Smooth muscle cell (in vitro differentiated cells): ENCODE results near the gene TMEM132C. TPM values are rescaled to one million over a fixed set of nuclear protein-coding genes. Genes with fewer than 3 reads are reported as not detected.

Experiments used
- DNase-seq: peaks from one replicate; lab custom pipeline; 2025; ENCODE audit not compliant: unreplicated experiment; lab: John Stamatoyannopoulos, UW
- H2AFZ ChIP-seq: fragments of 200-600 bp; sonication (generic); 2 replicates; pipeline ENCODE4 v1.6.0; 2016; ENCODE audit warnings: antibody characterized with exemption, low read depth, mild to moderate bottlenecking
- H3F3A ChIP-seq: fragments of 200-600 bp; sonication (generic); 2 replicates; pipeline ENCODE4 v1.6.0; 2017; ENCODE audit warnings: antibody characterized with exemption, low read depth
- H3K27ac ChIP-seq: fragments of 200-600 bp; sonication (generic); 2 replicates; pipeline ENCODE4 v1.5.1; 2016; ENCODE audit warnings: low read depth, mild to moderate bottlenecking
- H3K27me3 ChIP-seq: fragments of 200-600 bp; sonication (generic); 2 replicates; pipeline ENCODE4 v1.6.1; 2016; ENCODE audit warnings: low read depth, mild to moderate bottlenecking
- H3K36me3 ChIP-seq: fragments of 200-600 bp; sonication (generic); 2 replicates; pipeline ENCODE4 v1.5.1; 2016; ENCODE audit warnings: low read depth
- H3K4me1 ChIP-seq: fragments of 200-600 bp; sonication (generic); 2 replicates; pipeline ENCODE4 v1.5.1; 2016; ENCODE audit warnings: low read depth
- H3K4me2 ChIP-seq: fragments of 200-600 bp; sonication (generic); 2 replicates; pipeline ENCODE4 v1.6.0; 2016; ENCODE audit warnings: mild to moderate bottlenecking
- H3K4me3 ChIP-seq: fragments of 200-600 bp; sonication (generic); 2 replicates; pipeline ENCODE4 v1.5.1; 2016; ENCODE audit warnings: mild to moderate bottlenecking
- H3K79me2 ChIP-seq: fragments of 200-600 bp; sonication (generic); 2 replicates; pipeline ENCODE4 v1.6.0; 2016; ENCODE audit warnings: low read depth, mild to moderate bottlenecking
- H3K9ac ChIP-seq: fragments of 200-600 bp; sonication (generic); 2 replicates; pipeline ENCODE4 v1.6.0; 2016; ENCODE audit warnings: low read depth
- H3K9me3 ChIP-seq: fragments of 200-600 bp; sonication (generic); replicated peaks from 2 replicates; pipeline ENCODE4 v1.5.1; 2016; ENCODE audit warnings: low read depth
- H4K20me1 ChIP-seq: fragments of 200-600 bp; sonication (generic); 2 replicates; pipeline ENCODE4 v1.6.0; 2016; ENCODE audit warnings: low read depth
- WGBS: methylation state at CpG from one replicate; pipeline ENCODE4 v1.1.7; 2016; ENCODE audit warnings: low lambda C conversion rate; 5-methylcytosine and 5-hydroxymethylcytosine counted together
- polyA plus RNA-seq: library from polyadenylated mRNA; unstranded; fragments of >200 nt; fragmentation: Nextera tagmentation; extraction: Ambion mirVana; gene quantifications from 2 replicates; pipeline ENCODE4 v1.2.1, GENCODE V29; 2016
- total RNA-seq: library from RNA; depleted of rRNA; stranded (reverse); fragments of >200 nt; gene quantifications from 2 replicates; pipeline ENCODE4 v1.2.3, GENCODE V29; 2014
- TF ChIP-seq, protein P1 (sequence below): fragments of 200-600 bp; sonication (generic); IDR thresholded peaks from 2 replicates; pipeline ENCODE4 v1.5.1; 2017; ENCODE audit warnings: borderline replicate concordance, mild to moderate bottlenecking, antibody characterized with exemption; ENCODE audit not compliant: insufficient read depth, poor library complexity, severe bottlenecking

The TMEM132C gene
- total and polyA plus RNA-seq, 2 experiments from 2014 or later: 0.49 to 0.77 TPM

DNA sequence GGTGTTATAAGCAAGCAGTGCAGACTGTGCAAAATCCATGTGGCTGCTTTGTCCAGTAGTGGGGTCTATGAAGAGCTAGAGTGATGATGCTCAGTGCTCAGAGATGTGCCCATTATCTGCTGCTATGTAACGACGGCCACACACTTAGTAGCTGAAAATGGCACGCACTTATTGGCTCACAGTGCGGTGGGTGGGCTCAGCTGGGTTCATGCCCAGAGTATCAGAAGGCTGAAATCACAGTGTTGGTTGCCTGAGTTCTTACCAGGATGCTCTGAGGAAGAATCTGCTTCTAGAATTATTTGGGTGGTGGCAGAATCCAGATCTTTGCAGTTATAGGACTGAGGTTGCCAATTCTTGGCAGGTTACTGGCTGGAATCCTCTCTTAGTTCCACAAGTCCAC is 432.1 kb downstream of the TMEM132C start:
- H3K27ac ChIP-seq: no peak overlapping the region
- no peak for DNase-seq
- H3K27me3 ChIP-seq: no peaks in the 10 kb centered on the region
- H2AFZ ChIP-seq: no peak overlapping the region
- TF ChIP-seq, protein P1, sequence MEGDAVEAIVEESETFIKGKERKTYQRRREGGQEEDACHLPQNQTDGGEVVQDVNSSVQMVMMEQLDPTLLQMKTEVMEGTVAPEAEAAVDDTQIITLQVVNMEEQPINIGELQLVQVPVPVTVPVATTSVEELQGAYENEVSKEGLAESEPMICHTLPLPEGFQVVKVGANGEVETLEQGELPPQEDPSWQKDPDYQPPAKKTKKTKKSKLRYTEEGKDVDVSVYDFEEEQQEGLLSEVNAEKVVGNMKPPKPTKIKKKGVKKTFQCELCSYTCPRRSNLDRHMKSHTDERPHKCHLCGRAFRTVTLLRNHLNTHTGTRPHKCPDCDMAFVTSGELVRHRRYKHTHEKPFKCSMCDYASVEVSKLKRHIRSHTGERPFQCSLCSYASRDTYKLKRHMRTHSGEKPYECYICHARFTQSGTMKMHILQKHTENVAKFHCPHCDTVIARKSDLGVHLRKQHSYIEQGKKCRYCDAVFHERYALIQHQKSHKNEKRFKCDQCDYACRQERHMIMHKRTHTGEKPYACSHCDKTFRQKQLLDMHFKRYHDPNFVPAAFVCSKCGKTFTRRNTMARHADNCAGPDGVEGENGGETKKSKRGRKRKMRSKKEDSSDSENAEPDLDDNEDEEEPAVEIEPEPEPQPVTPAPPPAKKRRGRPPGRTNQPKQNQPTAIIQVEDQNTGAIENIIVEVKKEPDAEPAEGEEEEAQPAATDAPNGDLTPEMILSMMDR: no peak
- H3K9me3 ChIP-seq: no peaks in the 10 kb centered on the region
- no peak overlapping the region for H3K4me2 ChIP-seq
- no peaks in the 10 kb centered on the region for H4K20me1 ChIP-seq
- H3K4me1 ChIP-seq: no peaks in the 10 kb centered on the region
- H3F3A ChIP-seq: no peaks in the 10 kb centered on the region
- H3K36me3 ChIP-seq: no peaks in the 10 kb centered on the region
- 89% methylated on average over 4 of the region's 4 CpGs for WGBS
- H3K4me3 ChIP-seq: no peak overlapping the region
- no peaks in the 10 kb centered on the region for H3K79me2 ChIP-seq
- H3K9ac ChIP-seq: no peak overlapping the region

DNA sequence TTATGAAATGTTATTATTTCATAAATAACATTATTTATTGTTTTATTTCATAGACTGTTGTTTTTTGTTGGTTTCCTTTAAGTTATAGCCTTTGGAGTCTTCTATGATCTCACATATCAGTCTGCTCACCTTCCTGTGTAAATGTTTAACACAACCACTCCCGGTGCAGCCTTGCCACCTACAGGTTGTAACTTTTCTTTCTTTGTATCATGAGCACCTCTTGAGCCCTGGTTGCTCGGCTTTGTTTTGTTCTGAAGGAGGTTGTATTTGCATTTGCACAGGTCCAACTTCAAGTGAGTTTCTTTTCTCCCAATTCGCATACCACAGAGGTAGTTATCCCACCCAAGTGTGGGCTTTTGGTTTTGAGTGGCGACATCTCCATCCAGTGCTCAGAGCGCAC is 435.4 kb downstream of the TMEM132C start:
- no peaks in the 10 kb centered on the region for H4K20me1 ChIP-seq
- H3K36me3 ChIP-seq: no peaks in the 10 kb centered on the region
- H2AFZ ChIP-seq: no peak overlapping the region
- TF ChIP-seq, protein P1: no peak
- H3K27me3 ChIP-seq: no peaks in the 10 kb centered on the region
- no peaks in the 10 kb centered on the region for H3K9me3 ChIP-seq
- H3F3A ChIP-seq: no peaks in the 10 kb centered on the region
- WGBS: 93% methylated on average over 5 of the region's 5 CpGs
- DNase-seq: no peak
- H3K4me1 ChIP-seq: no peaks in the 10 kb centered on the region
- no peaks in the 10 kb centered on the region for H3K79me2 ChIP-seq
- no peak overlapping the region for H3K4me2 ChIP-seq
- H3K4me3 ChIP-seq: no peak overlapping the region
- H3K27ac ChIP-seq: no peak overlapping the region
- H3K9ac ChIP-seq: no peak overlapping the region

DNA sequence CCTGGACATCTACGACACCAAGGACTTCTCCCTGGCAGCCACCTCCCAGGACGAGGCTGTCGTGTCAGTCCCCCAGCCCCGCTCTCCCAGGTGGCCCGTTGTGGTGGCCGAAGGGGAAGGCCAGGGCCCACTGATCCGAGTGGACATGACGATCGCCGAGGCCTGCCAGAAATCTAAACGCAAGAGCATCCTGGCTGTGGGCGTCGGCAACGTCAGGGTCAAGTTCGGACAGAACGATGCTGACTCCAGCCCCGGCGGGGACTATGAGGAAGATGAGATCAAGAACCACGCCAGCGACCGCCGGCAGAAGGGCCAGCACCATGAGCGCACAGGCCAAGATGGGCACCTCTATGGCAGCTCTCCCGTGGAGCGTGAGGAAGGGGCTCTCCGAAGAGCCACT is 438.2 kb downstream of the TMEM132C start:
- 93% methylated on average over 26 of the region's 26 CpGs for WGBS
- H3K9ac ChIP-seq: no peak overlapping the region
- DNase-seq: no peak
- H3K36me3 ChIP-seq: no peaks in the 10 kb centered on the region
- no peak overlapping the region for H3K4me3 ChIP-seq
- no peaks in the 10 kb centered on the region for H3K79me2 ChIP-seq
- no peaks in the 10 kb centered on the region for H3K4me1 ChIP-seq
- H3K27me3 ChIP-seq: no peaks in the 10 kb centered on the region
- no peak overlapping the region for H3K4me2 ChIP-seq
- H4K20me1 ChIP-seq: no peaks in the 10 kb centered on the region
- H2AFZ ChIP-seq: no peak overlapping the region
- no peak overlapping the region for H3K27ac ChIP-seq
- H3F3A ChIP-seq: no peaks in the 10 kb centered on the region
- TF ChIP-seq, protein P1: no peak
- H3K9me3 ChIP-seq: no peaks in the 10 kb centered on the region

DNA sequence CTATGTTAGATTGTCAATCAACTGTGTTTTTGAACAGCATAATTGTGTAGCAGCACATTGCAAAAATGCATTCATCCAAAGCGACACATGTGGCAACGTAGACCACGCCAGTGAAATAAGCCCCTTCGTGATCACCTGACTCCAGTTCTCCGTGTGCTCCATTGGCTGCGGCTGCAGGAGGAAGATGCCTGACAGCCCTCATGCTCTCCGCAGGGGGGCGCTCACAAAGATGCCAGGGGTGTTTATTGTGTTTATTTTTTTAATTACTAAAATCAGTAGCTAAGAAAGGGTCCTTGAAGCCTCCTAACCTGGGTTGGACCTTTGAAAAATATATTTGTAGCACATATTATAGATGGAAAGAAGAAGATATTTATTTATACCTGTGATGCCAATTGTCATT is 440.5 kb downstream of the TMEM132C start:
- no peaks in the 10 kb centered on the region for H3F3A ChIP-seq
- H3K27ac ChIP-seq: no peak overlapping the region
- TF ChIP-seq, protein P1: no peak

More for the DNA sequence above, 440.5 kb downstream of the TMEM132C start:
- Histone ChIP-seq H3K9me3 (no peaks in the 10 kb centered on the region), H3K4me1 (no peaks in the 10 kb centered on the region), H3K9ac (no peak overlapping the region), H2AFZ (no peak overlapping the region), H3K27me3 (no peaks in the 10 kb centered on the region), H4K20me1 (no peaks in the 10 kb centered on the region), H3K79me2 (no peaks in the 10 kb centered on the region), H3K4me2 (no peak overlapping the region), H3K4me3 (no peak overlapping the region), H3K36me3 (no peaks in the 10 kb centered on the region)
- no peak for DNase-seq
- 75% methylated on average over 8 of the region's 8 CpGs for WGBS
